ENCODE data around the gene NELL1.
"Not testable (repeated sequence)": the region's sequence is repeated elsewhere in the genome, so short reads cannot be mapped to it uniquely, and the experiment has no call there.

The NELL1 gene

GRCh38 chr11:21122523-21122922 is 453.1 kb downstream of the NELL1 start:
- DNase-seq, result no peak

GRCh38 chr11:21132146-21132720 is 462.8 kb downstream of the NELL1 start:
- no peak for DNase-seq

- no peak for DNase-seq
These were observed 463.9 kb downstream of the NELL1 start for GRCh38 chr11:21133244-21133643.

- no peak for DNase-seq
These were observed 464.3 kb downstream of the NELL1 start for GRCh38 chr11:21133722-21134121.

- no peak for DNase-seq
These were observed 468.4 kb downstream of the NELL1 start for GRCh38 chr11:21137803-21138202.

- DNase-seq, result not testable (repeated sequence)
These were observed 472.2 kb downstream of the NELL1 start for GRCh38 chr11:21141557-21141956.

GRCh38 chr11:21142007-21142406 is 472.6 kb downstream of the NELL1 start:
- DNase-seq, result no peak

- DNase-seq, result no peak
These were observed 475.1 kb downstream of the NELL1 start for GRCh38 chr11:21144531-21144930.

- DNase-seq, result no peak
These were observed 479.0 kb downstream of the NELL1 start for GRCh38 chr11:21148376-21148775.

GRCh38 chr11:21160140-21160539 is 490.8 kb downstream of the NELL1 start:
- no peak for DNase-seq

- DNase-seq, result no peak
These were observed 500.3 kb downstream of the NELL1 start for GRCh38 chr11:21169639-21170038.

- no peak for DNase-seq
These were observed 504.1 kb downstream of the NELL1 start for GRCh38 chr11:21173476-21173875.

GRCh38 chr11:21174781-21175180 is 505.4 kb downstream of the NELL1 start:
- DNase-seq, result no peak

GRCh38 chr11:21177379-21177778 is 508.0 kb downstream of the NELL1 start:
- no peak for DNase-seq

GRCh38 chr11:21179770-21180169 is 510.4 kb downstream of the NELL1 start:
- DNase-seq, result no peak

GRCh38 chr11:21180182-21180581 is 510.8 kb downstream of the NELL1 start:
- DNase-seq, result no peak

- no peak for DNase-seq
These were observed 516.6 kb downstream of the NELL1 start for GRCh38 chr11:21185959-21186358.

- DNase-seq, result no peak
These were observed 520.8 kb downstream of the NELL1 start for GRCh38 chr11:21190181-21190580.

- DNase-seq, result no peak
These were observed 526.6 kb downstream of the NELL1 start for GRCh38 chr11:21195995-21196394.

GRCh38 chr11:21198498-21198897 is 529.1 kb downstream of the NELL1 start:
- DNase-seq, result no peak

GRCh38 chr11:21205205-21205604 is 535.8 kb downstream of the NELL1 start:
- no peak for DNase-seq

GRCh38 chr11:21225860-21226259 is 556.5 kb downstream of the NELL1 start:
- no peak for DNase-seq

GRCh38 chr11:21229224-21229623 is 559.8 kb downstream of the NELL1 start:
- no peak for DNase-seq

GRCh38 chr11:21250196-21250595 is 580.8 kb downstream of the NELL1 start:
- DNase-seq, result no peak

GRCh38 chr11:21254055-21254454 is 584.7 kb downstream of the NELL1 start:
- no peak for DNase-seq

- no peak for DNase-seq
These were observed 585.4 kb downstream of the NELL1 start for GRCh38 chr11:21254790-21255189.
